Measurements from ENCODE around the gene ZNF74. TPM values are rescaled to one million over a fixed set of nuclear protein-coding genes. Genes with fewer than 3 reads are reported as not detected.

ZNF74 gene
- total and polyA plus RNA-seq, 2 donors (not counting 1 experiment from before 2014, with no cell fraction given): 11.6 TPM

GRCh38 chr22:20442485-20443284 lies 48.7 kb downstream of the ZNF74 start:
- no peak for TF ChIP-seq CTCF (IDR thresholded peaks at IDR 0.05)
- TF ChIP-seq EZH2 (IDR thresholded peaks at IDR 0.05; ENCODE audit: borderline replicate concordance, insufficient read depth, low read depth, low read length, poor library complexity, severe bottlenecking): no peak
- POLR2A ChIA-PET: interaction anchor here (1.6 kb wide), 1 partner anchor 21 kb away, joined by 6 read pairs; no protein-coding TSS in a partner anchor
- H3K27me3 ChIP-seq (replicated peaks in 1 of 4; ENCODE audit: control extremely low read depth in 1 of 4, control insufficient read depth in 3 of 4, insufficient read depth in 4 of 4, low read length in 3 of 4): peaks cover 0 to 16% (median 5%) of the 10 kb centered on the region in 4 experiments
- no peak for DNase-seq
- peaks cover 2 to 28% of the 10 kb centered on the region in 2 experiments for H3K36me3 ChIP-seq (replicated peaks in 1 of 2; ENCODE audit: control extremely low read depth in 1 of 2, control insufficient read depth in 1 of 2, extremely low read depth in 1 of 2, insufficient read depth in 2 of 2, low read length in 1 of 2)
- intact Hi-C loops (cut with micrococcal nuclease): no loop called here
- H3K4me1 ChIP-seq (ENCODE audit: control insufficient read depth in 2 of 2, insufficient read depth in 2 of 2, low read length in 2 of 2): peaks cover 6 to 9% of the 10 kb centered on the region in 2 donors
- H3K27me3 Mint-ChIP-seq: peaks cover 5% of the 10 kb centered on the region
- no peaks in the 10 kb centered on the region for H3K79me2 ChIP-seq (ENCODE audit: control insufficient read depth, insufficient read depth, low read length)
- H3K9me3 Mint-ChIP-seq (ENCODE audit: insufficient read depth): no peaks in the 10 kb centered on the region
- H3K4me3 Mint-ChIP-seq: no peak overlapping the region
- no peak overlapping the region for H2AFZ ChIP-seq (ENCODE audit: insufficient read depth, low read depth, low read length, poor library complexity, severe bottlenecking)
- H3K27ac Mint-ChIP-seq: no peak overlapping the region
- peaks cover 0 to 11% (median 0%) of the 10 kb centered on the region in 3 donors for H3K9me3 ChIP-seq (ENCODE audit: control extremely low read depth in 1 of 3, control insufficient read depth in 2 of 3, insufficient read depth in 1 of 3, low read length in 2 of 3)
- H3K4me2 ChIP-seq (replicated peaks; ENCODE audit: low read depth, low read length, poor library complexity, severe bottlenecking): no peak overlapping the region
- no peak overlapping the region for H3K9ac ChIP-seq (ENCODE audit: low read length)
- H3K4me1 Mint-ChIP-seq: peaks cover 7% of the 10 kb centered on the region
- H4K20me1 ChIP-seq (ENCODE audit: control insufficient read depth, insufficient read depth, low read length, poor library complexity, severe bottlenecking): peaks cover 10% of the 10 kb centered on the region
- CTCF ChIA-PET: interaction anchor here (1.0 kb wide), 1 partner anchor 24 kb away, joined by 3 read pairs; no protein-coding TSS in a partner anchor
- ATAC-seq (ENCODE audit: low read depth): no peak
- no peak overlapping the region for H3K4me3 ChIP-seq (ENCODE audit: control extremely low read depth in 1 of 5, extremely low read depth in 1 of 5, insufficient read depth in 1 of 5, low read depth in 2 of 5, low read length in 4 of 5)
- H3K27ac ChIP-seq (ENCODE audit: low read length in 2 of 2): no peak overlapping the region
- whole genome bisulfite sequencing (ENCODE audit: insufficient coverage): 91% methylated on average over 4 of the region's 7 CpGs

DNA sequence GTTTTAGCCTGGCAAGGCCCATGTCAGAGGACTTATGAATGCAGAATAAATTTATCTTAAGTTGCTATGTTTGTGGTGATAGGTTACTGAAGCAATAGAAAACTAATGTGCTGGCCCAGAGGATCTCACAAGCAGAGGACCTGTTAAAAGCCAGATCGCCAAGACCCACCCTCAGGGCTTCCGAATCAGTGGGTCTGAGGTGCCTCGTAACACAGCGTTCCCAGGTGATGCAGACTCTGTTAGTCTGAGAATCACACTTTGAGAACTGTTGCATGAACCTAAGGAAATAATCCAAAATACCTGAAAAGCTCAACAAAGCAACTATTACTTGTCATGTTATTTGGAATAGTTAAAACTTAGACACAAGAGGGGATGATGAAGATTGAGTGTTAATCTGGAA lies 50.4 kb downstream of the ZNF74 start:
- Mint-ChIP-seq H3K27me3 (no peaks in the 10 kb centered on the region), H3K4me1 (peaks cover 2% of the 10 kb centered on the region), H3K4me3 (no peak overlapping the region), H3K9me3 (ENCODE audit: insufficient read depth) (no peaks in the 10 kb centered on the region), H3K27ac (no peak overlapping the region)
- H3K4me1 ChIP-seq (ENCODE audit: control insufficient read depth in 2 of 2, insufficient read depth in 2 of 2, low read length in 2 of 2): no peaks in the 10 kb centered on the region
- H4K20me1 ChIP-seq (ENCODE audit: control insufficient read depth, insufficient read depth, low read length, poor library complexity, severe bottlenecking): no peaks in the 10 kb centered on the region
- ChIA-PET POLR2A (interaction anchor here (0.6 to 0.7 kb wide), 2 partner anchors 13 to 391 kb away, joined by 3 to 9 read pairs; no protein-coding TSS in a partner anchor), CTCF (interaction anchor here (0.9 to 1.7 kb wide), 2 partner anchors 9 to 19 kb away, joined by 3 read pairs; no protein-coding TSS in a partner anchor)
- H3K4me3 ChIP-seq (ENCODE audit: control extremely low read depth in 1 of 5, extremely low read depth in 1 of 5, insufficient read depth in 1 of 5, low read depth in 2 of 5, low read length in 4 of 5): no peak overlapping the region
- 96% methylated on average over 4 of the region's 4 CpGs for WGBS (ENCODE audit: insufficient coverage)
- H3K36me3 ChIP-seq (replicated peaks in 1 of 2; ENCODE audit: control extremely low read depth in 1 of 2, control insufficient read depth in 1 of 2, extremely low read depth in 1 of 2, insufficient read depth in 2 of 2, low read length in 1 of 2): peaks cover 2 to 28% of the 10 kb centered on the region in 2 experiments
- ATAC-seq (ENCODE audit: low read depth) (no peak), DNase-seq (no peak)
- intact Hi-C loops (cut with micrococcal nuclease): no loop called here
- H3K27me3 ChIP-seq (replicated peaks in 1 of 4; ENCODE audit: control extremely low read depth in 1 of 4, control insufficient read depth in 3 of 4, insufficient read depth in 4 of 4, low read length in 3 of 4): peaks cover 0 to under 1% (median 0%) of the 10 kb centered on the region in 4 experiments
- H3K27ac ChIP-seq (ENCODE audit: low read length in 2 of 2): no peak overlapping the region
- no peak overlapping the region for H2AFZ ChIP-seq (ENCODE audit: insufficient read depth, low read depth, low read length, poor library complexity, severe bottlenecking)
- no peak overlapping the region for H3K4me2 ChIP-seq (replicated peaks; ENCODE audit: low read depth, low read length, poor library complexity, severe bottlenecking)
- no peak overlapping the region for H3K9ac ChIP-seq (ENCODE audit: low read length)
- H3K9me3 ChIP-seq (ENCODE audit: control extremely low read depth in 1 of 3, control insufficient read depth in 2 of 3, insufficient read depth in 1 of 3, low read length in 2 of 3): no peaks in the 10 kb centered on the region
- no peak for TF ChIP-seq EZH2 (IDR thresholded peaks at IDR 0.05; ENCODE audit: borderline replicate concordance, insufficient read depth, low read depth, low read length, poor library complexity, severe bottlenecking)
- no peak for TF ChIP-seq CTCF (IDR thresholded peaks at IDR 0.05)
- H3K79me2 ChIP-seq (ENCODE audit: control insufficient read depth, insufficient read depth, low read length): no peaks in the 10 kb centered on the region

All from B cell (primary cell).